GM21786 (cell line): ENCODE results near the gene EFS.

ENCODE experiments used
- ATAC-seq: cut with Tn5 transposase; IDR thresholded peaks from one replicate; pipeline ENCODE4 v1.9.1; 2021; ENCODE audit not compliant: unreplicated experiment

Gene EFS

DNA sequence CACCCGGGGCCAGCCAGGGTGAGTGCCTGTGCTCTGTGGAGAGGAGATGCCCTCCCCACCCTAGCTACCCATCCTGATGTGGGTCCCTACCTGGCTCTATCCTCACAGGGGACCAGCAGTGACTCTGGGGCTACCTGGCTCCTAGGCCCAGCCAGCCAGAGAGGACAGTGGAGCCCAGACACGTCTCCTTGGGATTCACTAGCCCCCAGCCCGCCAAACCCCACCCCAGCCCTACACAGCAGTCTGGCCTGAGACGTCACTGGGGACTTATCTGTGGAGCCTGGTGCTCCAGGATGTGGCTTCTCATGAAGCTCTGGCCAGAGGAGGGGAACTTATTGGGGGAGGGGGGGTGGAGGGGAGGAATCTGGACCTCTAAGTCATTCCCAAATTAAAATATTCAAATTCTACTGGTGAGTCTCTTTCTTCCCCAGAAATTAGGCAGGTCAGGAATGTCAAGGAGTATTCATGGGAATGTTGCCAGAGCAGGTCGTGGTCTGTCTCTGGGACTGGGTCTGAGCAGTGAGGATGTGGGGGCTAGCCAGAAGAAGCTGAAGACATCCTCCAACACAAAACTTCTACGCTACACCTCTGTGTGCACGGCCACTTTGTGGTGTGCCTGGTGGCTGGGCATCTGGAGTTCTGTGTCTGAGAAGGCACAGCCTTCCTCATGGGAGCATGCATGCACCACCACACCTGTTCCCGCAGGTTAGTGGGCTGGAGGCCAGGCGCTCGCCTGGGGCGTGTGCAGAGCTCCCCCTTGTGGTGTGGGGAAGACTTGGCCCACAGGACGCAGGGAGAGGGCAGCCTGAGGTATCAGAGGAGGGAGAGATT, 14.6 kb upstream of the EFS start:
- no peak for ATAC-seq

DNA sequence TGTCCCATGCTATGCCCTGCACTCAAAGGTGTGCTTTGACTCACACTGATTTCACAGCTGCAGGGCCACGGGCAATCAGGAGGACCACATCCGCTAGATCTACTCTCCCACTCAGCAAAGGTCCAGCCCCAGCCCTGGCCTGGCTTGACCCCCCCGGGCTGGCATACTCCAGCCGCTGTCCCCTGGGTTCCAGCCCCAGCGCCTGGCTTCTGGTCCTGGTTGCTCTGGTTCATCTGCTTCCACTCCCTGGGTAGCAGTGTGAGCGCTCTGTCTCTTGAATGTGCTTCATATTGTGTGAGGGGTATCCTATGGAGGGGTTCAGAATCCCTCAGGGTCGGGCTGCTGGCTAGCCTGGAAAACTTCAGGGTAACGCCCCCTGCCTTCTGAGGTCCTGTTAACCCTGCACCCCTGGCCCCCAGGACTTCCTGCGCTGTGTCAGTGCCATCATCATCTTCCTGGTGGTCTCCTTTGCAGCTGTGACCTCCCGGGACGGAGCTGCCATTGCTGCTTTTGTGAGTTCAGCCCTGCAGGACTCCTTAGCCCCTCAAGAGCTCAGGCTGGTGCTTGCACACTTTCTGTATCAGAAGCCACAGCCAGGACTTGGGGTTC, 13.7 kb upstream of the EFS start:
- ATAC-seq, result no peak

DNA sequence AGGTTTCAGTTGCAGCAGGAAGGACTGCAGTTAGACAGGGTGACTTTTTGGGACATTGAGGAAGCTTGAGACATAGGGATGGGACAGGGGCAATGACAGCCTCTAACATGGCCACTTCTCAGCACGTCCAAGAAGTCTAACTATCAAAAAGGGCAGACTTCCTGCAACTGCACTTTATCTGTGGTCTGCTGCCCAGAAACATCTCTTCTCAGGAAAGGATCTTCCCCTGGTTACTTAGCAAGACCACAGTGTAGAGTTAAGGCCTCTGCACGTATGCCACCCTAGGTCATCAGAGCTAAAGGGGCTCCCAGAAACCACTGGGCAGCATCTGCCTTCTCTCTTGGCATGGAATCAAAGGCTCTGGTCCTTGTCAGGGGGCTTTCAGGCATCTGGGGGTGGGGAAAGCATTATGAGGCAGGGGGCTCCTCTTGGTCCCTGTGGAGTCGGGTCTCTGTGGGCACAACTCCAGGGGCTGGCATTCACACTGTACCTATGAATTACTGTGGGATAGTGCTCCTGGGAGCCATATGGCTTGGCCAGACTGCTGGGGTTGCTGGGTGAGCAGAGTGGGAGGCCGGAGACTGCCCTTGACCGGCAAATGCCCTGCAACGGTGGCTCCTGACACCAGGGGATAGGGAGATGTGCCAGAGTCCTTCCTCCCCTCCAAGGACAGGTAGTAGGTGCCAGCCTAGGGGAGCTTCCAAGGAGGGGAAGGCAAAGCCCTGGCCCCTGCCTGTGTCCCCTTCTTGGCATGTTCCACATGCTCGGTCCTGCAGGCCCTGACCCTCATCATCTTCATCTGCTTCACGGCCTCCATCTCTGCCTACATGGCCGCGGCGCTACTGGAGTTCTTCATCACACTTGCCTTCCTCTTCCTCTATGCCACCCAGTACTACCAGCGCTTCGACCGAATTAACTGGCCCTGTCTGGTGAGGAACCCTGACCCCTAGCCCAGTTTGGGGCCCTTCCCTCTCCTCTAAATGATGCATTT, 12.9 kb upstream of the EFS start:
- ATAC-seq, result no peak

DNA sequence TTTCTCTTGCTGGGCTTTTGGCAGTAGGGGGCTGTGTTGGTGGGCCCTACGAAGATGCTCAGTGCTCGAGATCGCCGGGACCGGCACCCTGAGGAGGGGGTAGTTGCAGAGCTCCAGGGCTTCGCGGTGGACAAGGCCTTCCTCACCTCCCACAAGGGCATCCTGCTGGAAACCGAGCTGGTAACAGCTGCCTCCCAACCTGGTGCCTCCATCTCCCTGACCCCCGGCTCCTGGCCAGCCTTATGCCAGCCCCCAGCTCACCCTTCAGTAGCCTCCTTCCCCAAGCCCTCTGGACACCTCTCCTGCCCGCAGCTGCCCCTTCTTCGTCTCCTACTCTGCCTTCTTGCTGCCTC, 12.2 kb upstream of the EFS start:
- no peak for ATAC-seq

DNA sequence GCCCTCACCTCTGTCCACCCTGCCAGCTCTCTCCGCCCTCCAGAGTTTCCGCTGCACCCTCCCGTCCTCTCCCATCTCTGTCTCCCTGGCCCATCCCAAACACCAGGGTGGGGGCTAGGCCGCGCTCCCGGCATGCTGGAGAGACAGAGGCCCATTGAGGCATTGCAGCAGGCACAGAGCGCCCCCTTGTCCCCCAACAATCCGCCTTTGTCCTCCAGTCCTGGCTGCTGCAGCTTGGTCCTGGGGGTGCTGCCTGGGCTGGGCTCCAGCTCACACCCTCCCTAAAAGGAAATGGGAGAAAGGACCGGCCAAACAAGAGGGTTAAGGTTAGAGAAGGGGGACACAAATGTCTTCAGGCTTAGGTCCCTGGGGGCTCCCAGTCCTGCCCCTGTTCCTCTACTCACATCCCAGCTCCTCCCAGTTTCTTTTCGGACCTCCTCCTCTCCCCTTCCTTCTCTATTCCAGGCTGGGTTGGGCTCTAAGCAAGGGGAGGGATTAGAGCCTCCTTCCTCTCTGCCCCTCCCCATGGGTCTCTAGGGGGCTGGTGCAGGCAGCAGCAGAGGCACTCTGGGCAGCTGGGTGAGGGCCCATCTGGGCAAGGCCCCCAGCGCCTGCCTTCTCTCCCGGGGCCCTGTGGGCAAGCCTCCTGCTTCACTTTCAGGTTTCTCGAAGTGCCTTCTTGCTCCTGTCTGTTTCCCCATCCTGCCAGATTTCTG, 11.7 kb upstream of the EFS start, which contains the start of gene CMTM5:
CMTM5 (plus strand) TSS at position 565 of the 716 bp plus-strand sequence. CDS start 206 bp downstream, outside the sequence.
- no peak for ATAC-seq

DNA sequence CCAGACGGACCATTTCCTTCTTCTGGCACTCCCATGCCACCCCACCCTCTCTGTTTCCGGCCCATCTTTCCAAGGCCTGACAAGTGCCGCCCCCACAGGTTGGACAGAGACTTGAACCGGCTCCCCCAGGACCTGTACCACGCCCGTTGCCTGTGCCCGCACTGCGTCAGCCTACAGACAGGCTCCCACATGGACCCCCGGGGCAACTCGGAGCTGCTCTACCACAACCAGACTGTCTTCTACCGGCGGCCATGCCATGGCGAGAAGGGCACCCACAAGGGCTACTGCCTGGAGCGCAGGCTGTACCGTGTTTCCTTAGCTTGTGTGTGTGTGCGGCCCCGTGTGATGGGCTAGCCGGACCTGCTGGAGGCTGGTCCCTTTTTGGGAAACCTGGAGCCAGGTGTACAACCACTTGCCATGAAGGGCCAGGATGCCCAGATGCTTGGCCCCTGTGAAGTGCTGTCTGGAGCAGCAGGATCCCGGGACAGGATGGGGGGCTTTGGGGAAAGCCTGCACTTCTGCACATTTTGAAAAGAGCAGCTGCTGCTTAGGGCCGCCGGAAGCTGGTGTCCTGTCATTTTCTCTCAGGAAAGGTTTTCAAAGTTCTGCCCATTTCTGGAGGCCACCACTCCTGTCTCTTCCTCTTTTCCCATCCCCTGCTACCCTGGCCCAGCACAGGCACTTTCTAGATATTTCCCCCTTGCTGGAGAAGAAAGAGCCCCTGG, 10.7 kb upstream of the EFS start:
- ATAC-seq, result no peak

DNA sequence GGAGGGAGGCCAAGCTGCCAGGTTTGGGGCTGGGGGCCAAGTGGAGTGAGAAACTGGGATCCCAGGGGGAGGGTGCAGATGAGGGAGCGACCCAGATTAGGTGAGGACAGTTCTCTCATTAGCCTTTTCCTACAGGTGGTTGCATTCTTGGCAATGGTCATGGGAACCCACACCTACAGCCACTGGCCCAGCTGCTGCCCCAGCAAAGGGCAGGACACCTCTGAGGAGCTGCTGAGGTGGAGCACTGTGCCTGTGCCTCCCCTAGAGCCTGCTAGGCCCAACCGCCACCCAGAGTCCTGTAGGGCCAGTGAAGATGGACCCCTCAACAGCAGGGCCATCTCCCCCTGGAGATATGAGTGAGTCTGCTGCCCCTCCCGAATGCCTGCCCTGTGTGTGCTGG, 8.1 kb upstream of the EFS start:
- no peak for ATAC-seq

DNA sequence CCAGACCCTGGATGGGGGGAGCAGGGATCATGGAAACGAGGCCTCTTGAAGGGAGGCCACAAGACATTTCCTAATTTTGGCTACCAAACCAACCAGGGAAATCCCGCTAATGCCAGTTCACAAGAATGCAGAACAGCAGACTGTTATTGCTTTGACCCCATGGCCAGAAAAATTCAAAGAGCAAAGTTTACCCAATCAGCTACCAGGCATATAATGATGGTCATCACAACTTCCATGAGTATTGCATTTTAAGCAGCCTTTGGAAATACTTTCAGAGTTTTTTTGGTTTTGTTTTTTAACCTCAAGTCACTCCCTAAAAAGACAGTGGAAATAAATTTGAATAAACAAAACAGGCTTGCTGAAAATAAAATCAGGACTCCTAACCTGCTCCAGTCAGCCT, 7.5 kb upstream of the EFS start, which contains the start of gene IL25:
IL25 (plus strand) TSS at position 301 of the 400 bp plus-strand sequence.
- no peak for ATAC-seq

DNA sequence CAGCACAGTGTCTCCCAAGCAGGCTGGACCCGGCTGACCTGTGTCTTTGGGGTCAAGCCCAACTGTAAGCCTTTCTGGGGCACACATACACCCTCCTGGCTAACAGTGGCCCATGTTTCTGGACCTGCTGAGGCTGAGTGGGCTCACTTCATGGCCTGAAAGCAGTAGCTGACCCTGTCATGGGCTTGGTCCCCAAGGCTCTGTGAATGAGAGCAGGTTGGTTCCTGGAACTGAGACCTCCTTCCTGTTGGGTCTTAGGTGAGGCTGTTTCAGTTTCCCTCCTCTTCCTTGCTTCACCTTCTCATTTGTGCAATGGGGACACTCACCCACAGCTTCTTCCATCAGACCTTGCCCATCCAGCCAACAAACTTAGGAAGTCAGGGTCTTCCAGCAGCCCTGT, 6.9 kb upstream of the EFS start:
- no peak for ATAC-seq

DNA sequence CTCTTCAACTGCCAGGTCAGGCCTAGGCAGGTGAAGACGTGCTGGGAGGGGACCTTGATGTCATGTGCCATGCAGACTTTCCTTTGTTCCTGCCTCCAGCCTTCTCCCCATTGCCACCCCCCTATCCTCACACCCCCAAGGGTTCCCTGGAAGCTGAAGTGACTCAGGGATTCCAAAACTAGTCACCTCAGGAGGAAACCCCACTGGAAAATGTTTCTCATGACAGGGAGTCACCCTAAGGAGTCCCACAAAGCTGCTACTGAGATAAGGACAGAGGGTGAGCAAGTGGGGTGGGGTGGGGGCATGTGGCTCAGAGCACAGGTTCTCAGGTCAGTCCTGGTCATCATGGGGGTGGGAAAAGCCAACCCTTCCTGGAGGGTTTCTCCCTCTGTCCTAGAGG, 5.2 kb upstream of the EFS start:
- no peak for ATAC-seq

DNA sequence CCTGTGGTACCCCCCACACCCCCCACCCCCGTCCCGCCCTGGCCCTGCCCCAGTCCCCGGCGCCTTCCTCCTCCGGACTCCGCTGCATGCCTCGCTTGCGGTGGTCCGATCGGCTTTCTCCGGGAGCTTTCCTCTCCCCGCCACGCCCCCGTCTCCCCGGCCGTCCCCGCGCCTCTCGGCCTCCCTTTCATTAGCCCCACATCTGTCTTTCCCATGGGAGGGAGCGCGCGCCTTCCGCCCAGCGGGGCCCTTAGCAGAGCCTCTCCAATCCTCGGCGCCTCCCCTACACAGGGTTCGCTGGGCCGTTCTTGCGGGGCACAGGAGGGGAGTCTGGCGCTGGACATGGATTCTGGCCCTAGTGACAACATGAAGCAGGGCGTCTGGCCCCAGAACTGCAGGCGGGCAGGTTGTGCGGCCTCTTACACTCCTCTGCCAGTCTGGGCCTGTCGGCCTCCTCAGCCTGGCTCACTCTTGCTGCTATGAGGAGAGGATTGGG, 1.5 kb upstream of the EFS start:
- no peak for ATAC-seq

DNA sequence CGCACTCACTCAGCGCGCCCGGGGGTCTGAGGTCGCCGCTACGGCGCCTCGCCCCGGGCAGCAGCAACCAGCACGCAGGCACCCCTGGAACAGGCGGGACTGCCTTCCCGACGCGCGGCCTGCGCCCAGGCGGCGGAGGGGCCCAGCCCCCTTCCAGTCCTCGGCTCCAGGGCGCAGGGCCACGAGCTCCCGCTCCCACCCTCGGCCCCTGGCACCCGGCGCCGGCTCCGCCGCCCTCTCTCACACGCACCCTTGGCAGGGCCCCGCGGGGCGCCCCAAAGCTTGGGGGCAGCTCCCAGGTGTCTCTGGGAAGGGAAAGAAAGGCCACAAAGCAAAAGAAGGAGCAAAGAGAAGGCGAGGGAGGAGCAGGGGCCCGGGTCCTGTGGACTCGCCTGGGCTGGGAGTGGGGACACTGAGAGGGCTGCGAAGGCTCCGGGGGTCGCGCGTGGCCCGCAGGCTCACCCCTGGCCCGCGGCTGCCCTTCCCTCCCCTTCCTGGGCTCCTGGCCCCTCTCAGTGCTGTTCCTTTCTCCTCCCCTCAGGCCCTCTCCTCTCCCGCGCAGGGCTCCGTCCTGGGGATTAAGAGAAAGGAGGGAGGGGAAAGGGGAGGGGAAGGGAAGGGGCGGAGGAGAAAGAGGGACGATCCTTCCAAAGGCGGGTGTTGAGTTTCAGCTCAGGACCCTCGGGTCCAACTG, 907 bp upstream of the EFS start:
- no peak for ATAC-seq

DNA sequence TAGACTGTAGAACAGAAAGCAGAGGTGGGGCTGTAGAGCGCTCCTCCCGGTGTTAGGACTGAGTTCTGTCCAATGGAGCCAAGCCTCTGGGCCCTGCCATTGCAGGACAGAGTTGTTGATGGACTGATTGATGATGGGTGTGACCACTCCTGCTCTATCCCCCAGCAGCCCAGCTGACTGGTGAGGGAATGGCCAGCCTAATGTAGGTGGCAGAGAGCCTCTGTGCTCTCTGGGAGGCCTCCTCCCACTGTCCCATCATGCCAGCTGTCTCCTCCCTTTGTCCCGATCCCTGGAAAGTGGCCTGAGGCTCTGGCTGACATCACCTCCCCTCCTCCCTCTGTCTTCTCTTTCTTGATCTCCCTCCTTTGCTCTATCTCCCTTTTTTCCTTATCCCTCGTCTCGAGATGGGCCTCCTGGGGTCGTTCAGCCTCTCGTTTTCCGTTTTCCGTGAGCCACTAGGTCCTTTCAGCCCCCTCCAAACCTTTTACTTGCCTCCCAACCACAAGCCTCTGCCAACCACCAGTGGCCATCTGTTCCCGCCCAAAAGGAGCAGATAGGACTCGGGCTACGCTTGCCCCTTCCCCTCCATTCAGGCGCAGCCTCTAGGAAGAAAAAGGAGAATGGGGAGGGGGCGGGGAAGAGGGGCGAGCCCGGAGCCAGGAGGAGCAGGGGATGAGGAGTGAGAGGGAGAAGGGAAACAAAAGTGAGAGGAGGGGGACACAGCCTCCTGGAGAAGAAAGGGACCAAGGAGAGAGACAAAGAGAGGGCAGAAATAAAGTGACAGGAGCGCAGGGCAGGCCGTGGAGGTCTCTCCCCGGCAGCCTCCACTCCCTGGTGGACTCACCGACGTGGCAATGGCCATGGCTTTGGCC, 572 bp downstream of the EFS start:
- ATAC-seq, result no peak

DNA sequence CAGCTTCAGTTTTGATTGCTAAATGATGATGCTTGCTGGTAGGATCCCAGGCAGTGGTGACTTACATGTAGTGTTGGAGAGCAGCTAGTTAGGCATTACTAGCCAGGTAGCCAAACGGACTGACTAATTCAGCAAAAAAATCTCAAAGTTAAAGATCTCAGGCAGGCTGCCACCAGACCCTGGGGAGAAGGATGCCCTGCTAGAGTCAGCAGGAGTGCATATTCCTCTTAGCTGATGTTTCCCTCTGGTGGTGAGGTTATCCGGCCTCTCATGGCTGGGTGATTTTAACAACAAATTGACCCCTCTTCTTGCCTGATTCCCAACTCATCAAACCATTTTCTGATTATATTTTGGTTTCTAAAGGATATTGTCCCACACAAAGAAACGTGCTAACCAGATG, 2.8 kb downstream of the EFS start:
- ATAC-seq, result no peak

DNA sequence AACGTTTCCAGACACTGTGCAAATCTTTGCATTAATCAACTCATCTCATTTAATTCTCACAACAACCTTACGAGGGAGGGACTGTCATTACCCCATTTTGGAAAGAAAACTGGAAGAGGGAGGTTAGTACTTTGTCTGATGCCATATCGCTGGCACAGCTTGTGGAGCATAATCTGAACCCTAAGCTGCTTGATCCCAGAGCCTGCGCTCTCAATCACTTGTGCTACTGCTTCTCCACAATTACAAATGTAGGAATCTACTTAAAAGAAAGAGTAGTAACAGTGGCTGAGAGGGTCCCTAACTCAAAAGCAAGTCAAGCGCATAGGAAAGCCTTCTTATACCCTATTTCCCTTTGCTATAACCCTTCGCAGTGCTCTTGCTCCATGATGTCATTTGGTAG, 3.2 kb downstream of the EFS start:
- no peak for ATAC-seq

DNA sequence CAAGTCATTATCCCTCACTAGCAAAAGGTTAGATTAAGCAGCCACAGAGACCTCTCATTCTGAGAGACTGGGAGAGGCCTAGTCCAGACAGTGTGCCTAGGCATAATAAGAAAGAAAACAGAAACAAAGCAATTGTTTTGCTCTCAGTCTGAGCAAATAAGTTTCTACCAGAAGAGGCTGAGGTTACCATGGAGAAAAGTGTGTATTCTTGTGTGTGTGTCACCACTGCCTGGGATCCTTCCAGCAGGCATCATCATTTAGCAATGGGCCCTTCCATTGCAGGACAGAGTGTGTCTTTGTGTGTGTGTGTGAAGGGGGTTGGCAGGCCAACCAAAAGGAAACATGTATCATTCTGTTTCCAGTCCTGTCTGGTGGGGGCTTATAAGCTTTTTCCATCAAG, 3.7 kb downstream of the EFS start:
- no peak for ATAC-seq

DNA sequence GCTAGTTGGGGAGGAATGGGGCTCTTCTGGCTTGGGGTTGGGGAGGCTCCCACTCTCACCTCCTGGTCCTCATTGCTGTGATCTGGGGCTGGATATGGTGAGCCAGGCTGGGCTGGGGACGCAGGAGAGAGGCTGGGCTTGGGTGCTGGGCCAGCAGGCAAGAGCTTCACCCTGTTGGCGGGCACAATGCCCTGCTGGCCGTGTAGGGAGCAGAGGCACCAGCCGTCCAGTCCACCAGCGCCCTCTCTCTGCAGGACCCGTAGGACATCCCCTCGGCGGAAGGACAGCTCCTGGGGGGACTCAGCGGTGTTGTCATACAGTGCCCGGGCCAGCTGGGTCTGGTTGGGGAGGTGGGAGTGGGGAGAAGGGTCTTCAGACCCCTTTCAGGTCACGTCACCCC, 4.5 kb downstream of the EFS start:
- ATAC-seq, result no peak

DNA sequence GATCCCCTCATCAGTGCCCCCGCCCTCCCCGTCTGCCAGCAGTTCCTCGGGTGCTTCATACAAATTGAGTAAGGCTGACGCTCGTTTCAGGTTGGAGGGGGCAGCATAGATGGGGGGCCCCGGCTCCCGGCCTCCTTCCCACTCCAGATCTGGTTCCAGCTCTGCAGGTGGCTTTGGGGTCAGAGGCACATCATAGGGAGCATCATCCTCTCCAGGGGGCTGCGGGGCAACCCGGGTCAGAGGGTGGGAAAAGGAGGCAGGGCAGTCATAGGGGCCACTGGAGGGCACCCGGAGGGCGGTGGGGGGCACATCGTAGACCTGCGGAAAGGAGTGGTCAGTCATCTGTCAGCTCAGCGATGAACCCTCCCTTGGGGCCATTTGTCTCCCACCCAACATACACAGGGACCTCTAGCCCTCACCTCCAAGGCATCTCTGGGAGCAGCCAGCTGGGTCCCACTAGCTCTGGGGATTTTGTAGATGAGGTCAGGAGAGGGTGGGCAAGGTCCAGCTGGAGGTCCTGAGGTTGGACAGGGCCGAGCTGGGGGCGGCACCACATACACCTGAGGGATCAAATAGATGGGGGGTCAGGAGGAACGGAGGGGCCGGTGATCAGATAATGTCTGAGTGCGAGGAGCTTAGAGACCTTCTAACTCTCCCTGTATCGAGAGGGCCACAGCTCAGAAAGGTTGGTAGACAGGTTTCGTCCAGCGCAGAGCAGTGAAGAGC, 5.1 kb downstream of the EFS start:
- ATAC-seq, result no peak
